Activated T-cell treated with anti-CD3 and anti-CD28 coated beads, Interleukin-2, amount 50 U/mL, for 4 hours (primary cell): ENCODE data around the gene PLEKHA5. TPM values are rescaled to one million over a fixed set of nuclear protein-coding genes. Genes with fewer than 3 reads are reported as not detected.
A peak's percentile ranks its signal among the peaks of the same experiment; 100 is the strongest.

Experiments
- ATAC-seq, 2 donors: fragments of 200-7000 bp; cut with Tn5 transposase; one replicate each; pipeline ENCODE4 v1.10.0; 2021
- DNase-seq: peaks from one replicate; pipeline ENCODE4 v3.0.0-alpha.2; 2020
- H3K27me3 Mint-ChIP-seq: one replicate; pipeline ENCODE4 v1.8.0; 2021; ENCODE audit warnings: low read depth, mixed read lengths
- H3K36me3 Mint-ChIP-seq: one replicate; pipeline ENCODE4 v1.8.0; 2022; ENCODE audit warnings: mixed read lengths; ENCODE audit not compliant: insufficient read depth
- H3K4me1 Mint-ChIP-seq: one replicate; pipeline ENCODE4 v1.8.0; 2021; ENCODE audit warnings: low read depth, mixed read lengths
- H3K4me3 Mint-ChIP-seq: one replicate; pipeline ENCODE4 v1.8.0; 2021; ENCODE audit warnings: mild to moderate bottlenecking, moderate library complexity, mixed read lengths
- H3K9me3 Mint-ChIP-seq: one replicate; pipeline ENCODE4 v1.8.0; 2021; ENCODE audit warnings: mixed read lengths
- total RNA-seq, 3 donors: library from RNA; stranded (reverse); gene quantifications; one replicate each; pipeline ENCODE4 v1.2.1, GENCODE V29; 2021

Gene PLEKHA5
- total RNA-seq, 3 donors from 2014 or later, result 0.66 to 2.9 (median 2.0) TPM

DNA sequence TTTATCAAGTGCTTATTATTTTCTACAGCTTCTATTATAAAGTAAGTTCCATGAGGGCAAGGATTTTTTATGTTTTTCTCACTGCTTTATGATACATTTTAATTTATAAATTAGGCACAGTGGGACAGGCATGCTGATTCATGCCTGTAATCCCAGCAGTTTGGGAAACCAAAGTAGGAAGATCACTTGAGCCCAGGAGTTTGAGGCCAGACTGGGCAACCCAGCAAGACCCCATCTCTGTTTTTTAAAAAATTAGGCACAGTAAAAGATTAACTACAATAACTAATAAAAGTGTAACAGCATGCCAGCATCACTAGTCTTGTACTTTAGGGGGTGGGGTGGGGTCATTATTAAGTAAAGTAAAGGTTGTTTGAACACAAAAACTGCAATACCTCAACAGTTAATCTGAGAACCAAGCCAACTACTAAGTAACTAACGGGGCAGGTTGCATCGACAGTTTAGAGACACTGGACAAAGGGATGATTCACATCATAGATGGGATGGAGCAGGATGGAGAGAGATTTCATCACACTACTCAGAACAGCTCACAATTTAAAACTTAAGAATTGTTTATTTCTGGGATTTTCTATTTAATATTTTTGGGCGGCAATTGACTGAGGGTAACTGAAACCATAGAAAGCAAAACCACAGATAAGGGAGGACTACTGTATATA, 119.5 kb downstream of the PLEKHA5 start:
- H3K36me3 Mint-ChIP-seq, result no peaks in the 10 kb centered on the region
- no peaks in the 10 kb centered on the region for H3K27me3 Mint-ChIP-seq
- no peaks in the 10 kb centered on the region for H3K4me1 Mint-ChIP-seq
- no peaks in the 10 kb centered on the region for H3K9me3 Mint-ChIP-seq
- ATAC-seq (no peak), DNase-seq (no peak)
- H3K4me3 Mint-ChIP-seq, result no peak overlapping the region

DNA sequence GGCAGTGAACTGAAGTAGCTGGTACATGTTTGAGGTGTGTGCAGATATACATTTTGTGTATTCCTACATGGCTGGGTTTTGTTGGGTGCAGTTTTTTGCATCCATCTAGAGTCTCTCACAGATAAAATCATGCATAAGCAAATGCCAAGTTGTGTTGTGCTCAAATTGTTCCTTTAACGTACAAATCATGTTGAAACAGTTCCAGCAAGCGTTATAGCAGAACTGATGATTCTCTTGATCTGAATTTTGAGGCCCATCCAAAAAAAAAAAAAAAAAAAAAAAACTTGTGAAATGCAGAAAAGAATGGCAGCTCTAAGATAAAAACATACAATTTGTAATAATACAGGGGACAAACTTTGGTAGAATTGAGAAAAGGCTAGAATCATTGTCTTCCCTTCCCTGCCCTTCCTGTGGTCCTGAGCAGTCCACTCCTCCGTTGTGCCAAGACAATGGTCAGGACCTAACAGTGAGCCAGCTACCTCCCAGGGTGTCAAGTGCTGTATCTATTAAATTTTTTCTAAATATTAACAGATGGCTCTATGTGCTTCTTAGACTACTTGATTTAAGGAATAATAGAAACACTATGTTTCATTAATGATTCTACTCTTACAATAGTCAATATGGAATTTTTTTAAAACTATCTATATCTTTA, 122.1 kb downstream of the PLEKHA5 start:
- no peaks in the 10 kb centered on the region for H3K36me3 Mint-ChIP-seq
- no peak overlapping the region for H3K4me3 Mint-ChIP-seq
- no peaks in the 10 kb centered on the region for H3K4me1 Mint-ChIP-seq
- no peaks in the 10 kb centered on the region for H3K9me3 Mint-ChIP-seq
- H3K27me3 Mint-ChIP-seq, result no peaks in the 10 kb centered on the region
- DNase-seq (no peak), ATAC-seq (no peak)

DNA sequence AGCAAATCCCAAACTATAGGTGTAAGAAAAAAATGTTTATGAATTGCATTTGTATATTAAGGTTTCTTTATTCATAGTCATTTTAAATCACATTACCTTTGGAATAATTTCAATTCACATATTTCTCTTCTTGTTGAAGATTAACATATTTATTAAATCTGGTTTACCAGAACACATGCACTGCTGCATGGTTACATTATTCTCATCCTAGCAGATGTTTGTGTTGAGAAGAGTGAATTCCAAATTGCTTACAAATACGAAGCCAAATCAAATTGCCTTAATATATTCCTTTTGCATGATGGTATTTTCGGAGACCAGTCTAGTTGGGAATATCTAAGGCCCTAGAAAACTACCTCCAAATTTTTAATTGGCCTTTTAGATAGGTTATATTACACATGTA, 130.6 kb downstream of the PLEKHA5 start:
- Mint-ChIP-seq H3K4me1 (no peaks in the 10 kb centered on the region), H3K4me3 (no peak overlapping the region)
- no peak for ATAC-seq

DNA sequence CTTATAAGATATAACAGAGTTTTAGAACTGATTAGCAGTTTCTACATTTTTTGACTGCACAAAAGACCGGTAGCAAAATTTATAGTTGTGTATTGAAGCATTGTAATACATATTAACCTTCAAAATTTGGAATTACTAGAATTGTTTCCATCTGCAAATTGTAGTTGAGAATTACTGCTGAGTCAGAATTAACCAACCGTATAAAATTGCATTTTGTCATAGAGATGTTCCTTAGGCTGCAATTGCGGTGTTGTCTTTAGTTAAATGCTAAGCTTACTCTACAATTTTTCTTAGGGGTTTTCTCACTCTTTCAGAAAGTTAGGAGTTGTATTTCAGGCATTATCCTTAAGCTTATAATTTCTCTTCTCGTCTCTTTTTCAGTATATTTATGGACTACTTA, 132.2 kb downstream of the PLEKHA5 start:
- DNase-seq (no peak), ATAC-seq (no peak)
- H3K9me3 Mint-ChIP-seq, result no peaks in the 10 kb centered on the region
- no peaks in the 10 kb centered on the region for H3K27me3 Mint-ChIP-seq
- no peaks in the 10 kb centered on the region for H3K4me1 Mint-ChIP-seq
- H3K36me3 Mint-ChIP-seq, result no peaks in the 10 kb centered on the region
- no peak overlapping the region for H3K4me3 Mint-ChIP-seq

More for the DNA sequence above, 130.6 kb downstream of the PLEKHA5 start:
- H3K9me3 Mint-ChIP-seq, result no peaks in the 10 kb centered on the region
- H3K27me3 Mint-ChIP-seq, result no peaks in the 10 kb centered on the region
- no peaks in the 10 kb centered on the region for H3K36me3 Mint-ChIP-seq
- DNase-seq, result no peak

DNA sequence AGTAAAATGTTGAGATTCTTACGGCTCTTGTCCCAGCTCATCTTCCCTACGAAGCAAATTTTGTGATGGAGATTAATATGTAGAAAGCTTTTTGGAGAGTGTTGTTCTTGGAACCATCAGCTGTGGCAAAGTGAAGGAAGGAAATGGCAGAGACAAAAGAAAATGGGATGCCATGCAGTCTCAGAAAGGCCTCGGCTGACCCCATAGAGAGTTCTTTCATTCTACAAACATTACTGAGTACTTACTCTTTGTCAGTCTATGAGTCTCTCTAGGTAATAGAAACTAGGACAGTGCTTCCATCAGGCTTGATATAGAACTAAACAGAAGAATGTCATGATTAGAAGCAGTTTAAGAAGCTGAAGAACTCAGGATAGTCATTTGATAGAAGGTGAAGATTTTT, 134.1 kb downstream of the PLEKHA5 start:
- Mint-ChIP-seq H3K36me3 (no peaks in the 10 kb centered on the region), H3K4me1 (no peaks in the 10 kb centered on the region), H3K27me3 (no peaks in the 10 kb centered on the region), H3K4me3 (no peak overlapping the region), H3K9me3 (no peaks in the 10 kb centered on the region)
- DNase-seq, result no peak
- no peak for ATAC-seq

DNA sequence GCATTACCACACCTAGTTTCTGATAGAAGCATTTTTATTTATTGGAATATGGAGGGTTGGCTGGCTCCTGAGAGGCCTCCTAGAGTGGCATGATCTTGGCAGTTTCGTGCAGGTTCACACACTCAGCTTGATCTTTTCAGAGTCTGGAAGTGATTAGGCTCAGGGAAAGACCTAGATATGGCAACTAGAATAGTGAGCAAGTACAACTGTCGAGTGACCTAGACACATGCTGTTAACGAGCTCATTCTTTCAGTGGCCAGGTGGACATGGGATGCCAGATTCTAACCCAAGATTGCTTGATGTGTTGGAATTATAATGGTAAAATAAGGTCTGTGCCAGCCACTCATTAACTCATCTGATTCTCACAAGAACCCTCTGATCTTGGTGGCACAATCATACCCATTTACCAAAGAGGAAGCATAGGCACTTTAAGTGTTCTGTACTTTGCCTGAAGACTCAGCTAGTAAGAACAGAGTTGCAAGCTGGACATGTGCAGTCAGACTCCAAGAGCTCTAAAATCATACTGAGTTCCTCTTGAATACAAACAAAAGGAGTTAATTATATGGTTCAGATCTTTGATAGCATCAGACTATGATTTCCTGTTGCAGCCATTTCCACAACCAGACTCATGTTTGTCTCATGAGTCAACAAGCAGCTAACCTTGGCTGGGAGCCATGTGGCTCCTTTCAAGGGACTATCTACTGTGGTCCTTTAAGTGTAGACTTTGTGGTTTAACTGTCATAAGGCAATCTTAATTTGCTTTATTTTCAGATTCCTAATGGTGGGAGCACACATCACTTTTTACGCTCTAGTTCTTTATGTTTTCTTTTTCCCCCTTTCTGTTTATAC, 144.2 kb downstream of the PLEKHA5 start:
- DNase-seq (peak; percentile 52), ATAC-seq (peak; percentile 80)
- Mint-ChIP-seq H3K27me3 (no peaks in the 10 kb centered on the region), H3K4me1 (peaks cover 16% of the 10 kb centered on the region), H3K4me3 (no peak overlapping the region), H3K9me3 (no peaks in the 10 kb centered on the region), H3K36me3 (no peaks in the 10 kb centered on the region)

DNA sequence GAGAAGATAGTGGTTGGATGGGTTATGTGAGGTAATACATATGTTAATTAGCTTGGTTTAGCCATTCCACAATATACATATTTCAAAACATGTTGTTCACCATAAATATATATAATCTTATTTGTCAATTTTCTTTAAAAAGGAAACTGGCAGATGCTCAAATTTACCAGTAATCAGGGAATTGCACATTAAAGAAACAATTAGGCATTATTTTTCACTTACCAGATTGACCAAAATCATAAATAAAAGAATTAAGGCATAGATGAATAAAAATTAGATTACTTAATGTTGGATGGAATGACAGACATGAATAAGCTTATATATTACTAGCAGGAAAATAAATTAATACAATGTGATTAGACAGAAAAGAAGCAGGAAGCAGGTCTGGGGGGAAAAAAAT, 147.2 kb downstream of the PLEKHA5 start:
- no peak overlapping the region for H3K4me3 Mint-ChIP-seq
- no peaks in the 10 kb centered on the region for H3K36me3 Mint-ChIP-seq

DNA sequence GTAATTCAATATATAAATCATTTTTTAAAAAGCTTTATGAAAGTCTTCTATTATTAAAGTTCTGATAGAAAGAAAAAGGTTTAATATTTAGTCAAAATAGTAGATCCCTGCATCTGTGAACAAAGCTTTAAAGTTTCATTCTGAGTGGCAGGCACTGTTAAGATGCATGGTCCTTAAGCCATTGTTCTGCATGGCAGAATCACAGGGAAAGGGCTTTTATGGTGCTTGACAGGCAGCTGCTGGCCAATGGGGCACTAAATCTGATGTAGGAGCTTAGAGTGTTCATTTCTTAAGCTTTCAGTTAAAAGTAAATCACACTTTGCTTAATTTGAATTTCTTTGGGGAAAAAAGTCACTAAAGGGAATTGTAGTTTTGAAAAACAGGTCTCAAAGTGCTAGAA, 148.2 kb downstream of the PLEKHA5 start:
- Mint-ChIP-seq H3K4me3 (no peak overlapping the region), H3K36me3 (no peaks in the 10 kb centered on the region), H3K27me3 (no peaks in the 10 kb centered on the region), H3K4me1 (peaks cover 15% of the 10 kb centered on the region), H3K9me3 (no peaks in the 10 kb centered on the region)
- no peak for DNase-seq
- ATAC-seq, result no peak

More for the DNA sequence above, 147.2 kb downstream of the PLEKHA5 start:
- ATAC-seq, result no peak
- Mint-ChIP-seq H3K9me3 (no peaks in the 10 kb centered on the region), H3K4me1 (peaks cover 16% of the 10 kb centered on the region), H3K27me3 (no peaks in the 10 kb centered on the region)
- DNase-seq, result no peak

DNA sequence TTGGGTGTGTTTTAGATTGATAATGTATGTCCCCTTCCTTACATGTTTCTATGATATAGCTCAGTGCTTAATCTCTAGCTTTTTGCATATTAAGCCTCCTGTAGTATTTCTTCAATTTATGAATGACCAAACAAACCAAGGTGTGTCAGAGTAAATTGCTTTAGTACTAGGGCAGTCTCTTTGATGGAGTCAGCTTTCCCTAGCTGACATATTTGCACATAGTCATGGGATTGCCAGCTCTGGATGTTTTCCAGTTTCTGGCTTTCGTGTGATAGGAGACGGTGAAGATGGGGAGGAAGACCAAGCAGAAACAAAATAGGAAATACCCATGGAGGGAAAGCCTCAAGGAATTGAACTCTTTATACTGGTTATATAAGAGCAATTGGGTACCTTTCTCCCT, 148.9 kb downstream of the PLEKHA5 start:
- Mint-ChIP-seq H3K4me1 (peaks cover 12% of the 10 kb centered on the region), H3K4me3 (no peak overlapping the region), H3K36me3 (no peaks in the 10 kb centered on the region), H3K27me3 (no peaks in the 10 kb centered on the region), H3K9me3 (no peaks in the 10 kb centered on the region)
- DNase-seq (no peak), ATAC-seq (no peak)

DNA sequence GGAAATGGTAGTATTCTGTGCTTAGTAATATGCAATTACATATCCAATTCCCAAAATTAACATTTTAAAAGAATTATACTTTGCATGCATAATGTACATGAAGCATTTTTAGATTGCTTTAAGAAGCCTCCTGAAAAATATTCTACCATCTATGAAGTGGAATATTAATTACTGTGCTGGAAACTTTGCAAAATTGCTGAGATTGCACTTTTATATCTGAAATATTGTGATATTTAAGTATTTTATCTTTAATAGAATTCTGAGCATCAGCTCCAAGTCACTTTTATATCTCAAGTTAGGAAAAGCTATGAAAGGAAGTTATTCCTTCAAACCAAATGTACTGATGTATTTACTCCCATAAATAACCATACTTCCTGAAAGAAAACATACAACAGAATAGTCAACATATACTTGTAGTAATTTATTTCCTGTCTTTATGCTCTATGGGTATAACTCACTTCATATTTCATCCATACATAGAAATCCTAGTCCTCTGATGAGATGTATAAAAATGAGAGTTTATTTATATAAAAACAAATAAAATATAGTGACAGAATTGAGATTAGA, 152.7 kb downstream of the PLEKHA5 start:
- Mint-ChIP-seq H3K36me3 (no peaks in the 10 kb centered on the region), H3K4me1 (no peaks in the 10 kb centered on the region), H3K9me3 (no peaks in the 10 kb centered on the region), H3K27me3 (no peaks in the 10 kb centered on the region), H3K4me3 (no peak overlapping the region)
- ATAC-seq, result no peak
- no peak for DNase-seq

DNA sequence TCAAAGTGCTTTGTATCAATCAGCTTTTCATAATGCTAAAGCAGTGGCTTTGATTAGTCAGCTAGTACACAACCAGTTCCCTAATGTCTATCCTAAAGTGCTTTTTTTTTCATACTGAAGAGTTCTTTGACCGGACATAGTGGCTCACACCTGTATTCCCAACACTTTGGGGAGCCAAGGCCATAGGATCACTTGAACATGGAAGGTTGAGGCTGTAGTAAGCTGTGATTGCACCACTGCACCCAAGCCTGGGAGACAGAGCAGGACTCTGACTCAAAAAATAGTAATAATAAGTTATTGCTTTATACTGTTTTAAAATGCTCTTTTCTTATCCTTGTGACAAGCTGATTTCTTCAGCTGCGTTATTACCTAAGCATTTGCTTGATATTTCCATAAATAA, 155.1 kb downstream of the PLEKHA5 start:
- DNase-seq (no peak), ATAC-seq (no peak)
- H3K27me3 Mint-ChIP-seq, result no peaks in the 10 kb centered on the region
- H3K36me3 Mint-ChIP-seq, result no peaks in the 10 kb centered on the region
- no peak overlapping the region for H3K4me3 Mint-ChIP-seq
- H3K9me3 Mint-ChIP-seq, result no peaks in the 10 kb centered on the region
- no peaks in the 10 kb centered on the region for H3K4me1 Mint-ChIP-seq

DNA sequence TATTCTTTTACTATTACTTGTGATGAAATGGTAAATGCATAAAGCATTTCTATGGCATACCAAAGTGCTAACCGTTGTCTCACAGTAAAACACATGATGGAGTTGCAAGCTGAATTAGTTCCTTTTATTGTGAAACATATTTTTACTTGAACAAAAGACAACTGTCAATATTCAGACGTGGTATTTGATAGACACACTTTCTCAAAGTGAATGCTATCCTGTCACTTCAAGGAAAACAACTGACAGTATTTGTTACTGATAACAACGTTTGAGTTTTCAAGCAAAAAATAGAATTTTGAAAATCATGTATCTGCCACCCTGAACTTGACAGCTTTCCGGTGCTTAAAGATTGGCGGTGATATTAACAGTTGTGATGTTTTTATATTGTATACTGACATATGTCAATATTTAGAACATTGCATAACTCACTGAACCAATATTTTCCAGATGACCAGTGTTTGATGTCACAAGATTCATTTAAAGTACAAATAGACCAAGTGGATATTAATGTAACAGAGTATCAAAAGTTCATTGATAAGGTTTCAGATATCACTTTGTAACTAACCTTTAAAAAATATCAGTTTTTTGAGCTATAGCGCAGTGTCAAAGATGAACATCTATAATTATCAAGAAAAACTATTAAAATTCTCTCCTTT, 156.4 kb downstream of the PLEKHA5 start:
- no peaks in the 10 kb centered on the region for H3K4me1 Mint-ChIP-seq
- DNase-seq (no peak), ATAC-seq (no peak)
- no peaks in the 10 kb centered on the region for H3K9me3 Mint-ChIP-seq
- no peaks in the 10 kb centered on the region for H3K27me3 Mint-ChIP-seq
- H3K4me3 Mint-ChIP-seq, result no peak overlapping the region
- H3K36me3 Mint-ChIP-seq, result no peaks in the 10 kb centered on the region

DNA sequence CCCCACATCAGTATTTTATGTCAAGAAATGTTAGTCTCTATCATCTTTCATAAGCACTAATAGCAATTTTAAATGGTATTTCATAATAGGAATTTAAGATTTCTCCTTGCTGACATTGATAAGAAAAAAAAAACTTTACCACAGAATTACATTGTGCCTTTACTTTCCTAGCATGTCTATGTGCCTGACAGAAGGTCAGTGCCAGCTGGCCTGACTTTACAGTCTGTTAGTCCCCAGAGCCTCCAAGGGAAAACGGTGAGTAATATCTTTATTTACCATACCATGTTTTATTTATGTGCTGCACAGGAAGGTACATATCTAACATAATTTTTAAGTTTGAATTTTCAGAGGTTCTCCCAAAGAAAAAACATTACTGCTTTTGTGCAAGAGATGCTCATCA, 157.8 kb downstream of the PLEKHA5 start:
- no peaks in the 10 kb centered on the region for H3K4me1 Mint-ChIP-seq
- DNase-seq, result no peak
- no peak overlapping the region for H3K4me3 Mint-ChIP-seq
- H3K27me3 Mint-ChIP-seq, result no peaks in the 10 kb centered on the region
- no peak for ATAC-seq
- no peaks in the 10 kb centered on the region for H3K9me3 Mint-ChIP-seq
- no peaks in the 10 kb centered on the region for H3K36me3 Mint-ChIP-seq

DNA sequence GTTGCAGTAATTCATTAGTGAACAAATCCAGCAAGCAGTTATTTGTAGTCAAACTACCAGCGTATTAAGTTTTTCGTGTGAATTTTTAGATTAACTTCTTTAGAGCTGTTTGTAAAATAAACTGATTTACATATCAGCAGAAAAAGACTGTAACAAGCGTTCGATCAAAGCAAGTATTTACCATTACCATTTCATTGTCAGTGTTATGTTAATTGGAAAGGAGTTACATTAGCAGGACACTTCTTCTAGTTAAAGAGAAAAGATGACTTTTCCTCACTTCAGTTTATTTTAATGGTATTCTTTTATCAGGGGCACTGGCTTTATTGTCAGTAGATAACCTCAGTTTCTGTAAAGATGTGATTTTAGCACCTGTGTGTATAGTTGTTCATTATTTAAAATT, 158.6 kb downstream of the PLEKHA5 start:
- ATAC-seq, result no peak
- Mint-ChIP-seq H3K36me3 (no peaks in the 10 kb centered on the region), H3K4me3 (no peak overlapping the region), H3K9me3 (no peaks in the 10 kb centered on the region), H3K4me1 (no peaks in the 10 kb centered on the region), H3K27me3 (no peaks in the 10 kb centered on the region)
- no peak for DNase-seq
